ENCODE measurements around the gene OOSP4B.

- TF ChIP-seq CTCF (IDR thresholded peaks at IDR 0.05; ENCODE audit: poor library complexity, severe bottlenecking) (no peak), RAD21 (conservative IDR thresholded peaks at IDR 0.05) (no peak), EP300 (conservative IDR thresholded peaks at IDR 0.05; ENCODE audit: poor library complexity, severe bottlenecking) (no peak), TAF1 (IDR thresholded peaks at IDR 0.05; ENCODE audit: low read depth) (no peak), EZH2 (IDR thresholded peaks at IDR 0.05; ENCODE audit: borderline replicate concordance, insufficient read depth, low read length, poor library complexity, severe bottlenecking) (no peak), POLR2AphosphoS5 (IDR thresholded peaks at IDR 0.05) (no peak), REST (IDR thresholded peaks at IDR 0.05; ENCODE audit: borderline replicate concordance) (no peak)
Observed at GRCh38 chr11:60065801-60066200, 48.8 kb downstream of the OOSP4B start.

All from neural cell (in vitro differentiated cells).